GM18505 (cell line): ENCODE measurements around the gene IRF1.
"Not testable (repeated sequence)": the region's sequence is repeated elsewhere in the genome, so short reads cannot be mapped to it uniquely, and the experiment has no call there.

Experiments used
- ATAC-seq: cut with Tn5 transposase; IDR thresholded peaks from one replicate; pipeline ENCODE4 v1.9.1; 2021; ENCODE audit not compliant: unreplicated experiment
- POLR2A ChIP-seq: IDR thresholded peaks from 4 replicates; pipeline ENCODE4 v1.6.1; 2011; ENCODE audit warnings: borderline replicate concordance; ENCODE audit not compliant: insufficient read depth, insufficient read length; ENCODE audit errors: extremely low read depth

IRF1 gene

DNA sequence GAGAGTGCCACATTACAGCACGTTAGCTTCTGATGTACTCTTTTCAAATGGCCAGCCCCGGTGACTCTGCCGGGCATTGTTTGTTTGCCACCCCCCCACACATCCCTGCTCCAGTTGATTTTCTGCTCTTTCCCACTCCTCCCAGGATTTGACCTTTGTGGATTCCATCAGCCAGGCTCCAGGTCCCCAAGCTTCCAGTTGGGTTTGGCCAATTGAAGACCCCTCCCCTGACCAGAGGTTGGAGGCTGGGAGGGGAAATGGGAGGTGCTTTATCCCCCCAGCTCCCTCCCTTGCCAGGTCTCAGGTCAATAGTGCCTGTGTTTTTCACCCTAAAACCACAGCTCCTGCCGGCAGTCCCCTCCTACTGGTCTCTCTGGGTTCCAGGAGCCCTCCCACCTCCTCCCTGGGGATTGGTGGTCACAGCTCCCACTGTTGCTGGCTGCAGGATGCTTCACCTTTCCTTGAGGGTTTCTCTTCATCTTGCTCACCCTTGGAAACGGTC lies 34.9 kb downstream of the IRF1 start:
- TF ChIP-seq POLR2A = no peak
- no peak for ATAC-seq

DNA sequence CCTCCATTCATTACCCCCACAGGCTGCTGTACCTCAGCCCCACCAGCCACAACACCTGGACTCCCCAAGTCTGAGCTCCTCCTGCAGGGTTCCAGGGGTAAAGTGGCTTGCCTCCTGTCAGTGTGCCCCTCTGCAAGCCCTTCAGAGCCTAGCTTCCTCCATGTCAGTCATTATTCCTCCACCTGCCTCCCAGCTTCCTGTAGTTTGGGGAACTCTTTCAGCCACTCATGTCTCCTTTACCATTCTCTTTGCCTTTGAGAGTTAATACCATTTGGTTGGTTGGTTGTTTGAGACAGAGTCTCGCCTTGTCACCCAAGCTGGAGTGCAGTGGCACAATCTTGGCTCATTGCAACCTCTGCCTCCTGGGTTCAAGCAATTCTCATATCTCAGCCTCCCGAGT lies 36.2 kb downstream of the IRF1 start:
- no peak for ATAC-seq
- TF ChIP-seq POLR2A = no peak

DNA sequence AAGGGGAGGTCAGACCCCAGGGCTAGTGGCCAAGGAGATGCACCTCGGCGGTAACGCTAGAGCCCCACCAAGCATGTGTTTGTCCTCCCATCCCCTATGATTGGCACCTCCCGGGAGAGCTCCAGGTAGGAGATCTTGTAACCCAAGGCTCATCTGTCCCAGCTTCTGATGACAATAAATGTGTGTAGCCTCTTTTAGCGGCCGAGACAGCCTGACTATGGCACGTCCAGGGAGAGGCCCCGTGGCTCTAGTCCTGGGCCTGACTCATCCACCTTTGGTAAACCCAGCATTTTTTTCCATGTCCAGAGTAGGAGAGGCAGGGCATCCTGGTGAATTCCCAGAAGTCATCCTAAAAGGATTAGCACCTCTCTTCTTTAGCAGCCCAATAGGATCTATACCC lies 39.2 kb downstream of the IRF1 start:
- ATAC-seq = no peak
- no peak for TF ChIP-seq POLR2A

GRCh38 chr5:132449060-132449459 lies 41.5 kb downstream of the IRF1 start:
- TF ChIP-seq POLR2A = no peak

GRCh38 chr5:132447196-132447595 lies 43.4 kb downstream of the IRF1 start:
- no peak for ATAC-seq
- TF ChIP-seq POLR2A = no peak

More at GRCh38 chr5:132449060-132449459, 41.5 kb downstream of the IRF1 start:
- ATAC-seq = no peak

DNA sequence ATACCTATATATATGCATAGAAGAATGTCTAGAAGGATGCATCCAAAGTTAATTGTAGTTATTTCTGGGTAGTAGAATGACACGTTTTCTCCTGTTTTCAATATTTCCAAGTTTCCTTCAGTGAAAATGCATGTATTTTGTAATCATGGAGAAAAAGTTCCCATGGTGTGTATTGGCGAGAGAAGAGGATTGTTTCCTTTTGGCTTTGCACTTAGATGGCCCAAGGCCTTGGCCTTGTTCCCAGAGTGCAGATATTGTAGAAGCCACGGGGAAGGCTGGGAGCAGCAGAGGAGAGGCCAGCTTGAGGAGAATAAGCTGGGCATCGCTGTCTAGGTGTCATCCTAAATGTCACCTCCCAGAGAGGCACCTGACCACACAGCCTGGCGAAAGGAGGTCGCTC lies 44.0 kb downstream of the IRF1 start:
- ATAC-seq = no peak
- TF ChIP-seq POLR2A = no peak

DNA sequence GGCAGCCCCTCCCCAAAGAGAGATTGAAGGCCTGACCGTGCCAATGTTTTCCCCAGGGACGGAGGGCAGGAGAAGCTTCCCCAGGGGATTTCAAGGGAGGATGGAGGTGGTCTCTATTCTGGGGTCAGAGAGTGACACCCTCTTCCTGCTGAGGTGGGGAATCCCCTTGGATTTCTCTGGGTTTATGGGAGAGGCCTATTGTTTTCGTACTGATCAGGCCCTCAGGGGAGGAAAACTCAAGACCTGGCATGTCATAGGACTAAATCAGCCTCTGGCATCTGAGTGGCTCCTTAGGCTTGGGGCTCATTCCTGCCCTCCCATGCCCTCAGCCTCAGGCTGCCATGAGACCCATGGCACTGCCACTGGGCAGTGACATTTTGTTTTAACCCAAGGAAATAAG lies 44.6 kb downstream of the IRF1 start:
- ATAC-seq = no peak
- TF ChIP-seq POLR2A = no peak

DNA sequence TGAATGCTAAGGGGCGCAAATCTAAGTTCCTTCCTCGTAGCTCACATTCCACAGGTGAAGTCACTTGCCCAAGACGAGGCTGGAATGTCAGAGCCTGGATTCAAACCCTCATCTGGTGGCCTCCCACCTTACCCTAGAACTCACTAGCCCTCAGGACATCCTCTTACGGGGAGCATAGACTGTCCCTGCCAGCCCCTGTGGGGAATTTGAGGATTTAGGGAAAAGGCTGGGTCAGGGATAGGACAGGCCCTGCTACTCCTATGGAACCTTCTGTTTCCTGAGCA lies 45.0 kb downstream of the IRF1 start:
- ATAC-seq = no peak
- TF ChIP-seq POLR2A = no peak

- no peak for ATAC-seq
- TF ChIP-seq POLR2A = no peak
Observed at GRCh38 chr5:132444841-132445639, 45.5 kb downstream of the IRF1 start.

DNA sequence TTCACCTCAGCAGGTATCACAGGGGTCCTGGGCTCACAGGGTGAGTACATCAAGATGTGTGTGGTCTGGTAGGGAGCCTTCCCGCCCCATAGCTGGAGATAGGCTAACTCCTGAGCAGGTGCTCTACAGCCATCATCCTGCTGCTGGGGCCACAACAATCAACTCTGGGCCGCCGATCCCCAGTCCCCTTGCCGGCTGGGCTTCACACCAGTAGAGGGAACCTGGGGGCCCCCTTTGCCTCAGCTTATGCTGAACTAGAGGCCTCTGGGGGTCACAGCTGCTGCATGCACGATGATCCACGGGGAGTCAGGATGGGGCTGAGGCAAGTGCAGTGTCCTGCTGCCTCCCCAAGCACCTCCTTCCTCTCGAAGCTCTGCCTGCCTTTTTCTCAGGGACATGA lies 46.5 kb downstream of the IRF1 start:
- TF ChIP-seq POLR2A = no peak

GRCh38 chr5:132439521-132440089 lies 51.0 kb downstream of the IRF1 start:
- ATAC-seq = no peak
- no peak for TF ChIP-seq POLR2A

More for the DNA sequence above, 46.5 kb downstream of the IRF1 start:
- ATAC-seq = no peak

GRCh38 chr5:132438917-132439316 lies 51.7 kb downstream of the IRF1 start:
- ATAC-seq = no peak
- no peak for TF ChIP-seq POLR2A

GRCh38 chr5:132438267-132438645 lies 52.3 kb downstream of the IRF1 start:
- not testable (repeated sequence) for ATAC-seq

- peak; percentile 86 for ATAC-seq
Observed at GRCh38 chr5:132437604-132438266, 52.8 kb downstream of the IRF1 start.

More at GRCh38 chr5:132437604-132438266, 52.8 kb downstream of the IRF1 start:
- TF ChIP-seq POLR2A = no peak
